GM19452 (cell line): ENCODE results near the gene YIF1B.
"Not testable (repeated sequence)": the region's sequence is repeated elsewhere in the genome, so short reads cannot be mapped to it uniquely, and the experiment has no call there.

Source experiments
- ATAC-seq: cut with Tn5 transposase; IDR thresholded peaks from one replicate; pipeline ENCODE4 v1.9.1; 2021; ENCODE audit not compliant: unreplicated experiment

The YIF1B gene

GRCh38 chr19:38315657-38316476 lies at the start of gene YIF1B:
Gene YIF1B (minus strand): TSS chr19:38315947. CDS start chr19:38315917, 30 bp downstream.
- ATAC-seq = peak; percentile 86

GRCh38 chr19:38362946-38363688 lies 47.4 kb upstream of the YIF1B start:
- not testable (repeated sequence) for ATAC-seq

- no peak for ATAC-seq
Measured at GRCh38 chr19:38362076-38362945, 46.6 kb upstream of the YIF1B start.

GRCh38 chr19:38361633-38362075 lies 45.9 kb upstream of the YIF1B start:
- no peak for ATAC-seq

GRCh38 chr19:38360839-38361631 lies 45.3 kb upstream of the YIF1B start:
- no peak for ATAC-seq

GRCh38 chr19:38360351-38360750 lies 44.6 kb upstream of the YIF1B start:
- no peak for ATAC-seq

GRCh38 chr19:38359242-38360021 lies 43.7 kb upstream of the YIF1B start:
- ATAC-seq = no peak

- no peak for ATAC-seq
Measured at GRCh38 chr19:38358071-38358470, 42.3 kb upstream of the YIF1B start.

GRCh38 chr19:38355728-38356725 lies 40.3 kb upstream of the YIF1B start:
- ATAC-seq = no peak

- ATAC-seq = no peak
Measured at GRCh38 chr19:38352611-38353010, 36.9 kb upstream of the YIF1B start.

GRCh38 chr19:38351865-38352395 lies 36.2 kb upstream of the YIF1B start:
- ATAC-seq = no peak

- ATAC-seq = no peak
Measured at GRCh38 chr19:38350883-38351282, 35.1 kb upstream of the YIF1B start.

GRCh38 chr19:38346837-38347236 lies 31.1 kb upstream of the YIF1B start:
- no peak for ATAC-seq

GRCh38 chr19:38340927-38341326 lies 25.2 kb upstream of the YIF1B start:
- ATAC-seq = no peak

- ATAC-seq = not testable (repeated sequence)
Measured at GRCh38 chr19:38339011-38339410, 23.3 kb upstream of the YIF1B start.

GRCh38 chr19:38337360-38337653 lies 21.6 kb upstream of the YIF1B start:
- no peak for ATAC-seq

- peak; percentile 46 for ATAC-seq
Measured at GRCh38 chr19:38336638-38337359, 21.1 kb upstream of the YIF1B start.
